Measurements from ENCODE around the gene HTRA3. TPM values are rescaled to one million over a fixed set of nuclear protein-coding genes. Genes with fewer than 3 reads are reported as not detected.
A peak's percentile ranks its signal among the peaks of the same experiment; 100 is the strongest.

Gene HTRA3
- total and polyA plus RNA-seq, 2 of the 8 experiments (the other 6 are each of a cell fraction or from before 2014, with no cell fraction given) = 3.2 to 5.8 TPM

- 81% methylated on average over 14 of the region's 14 CpGs; no CpG with 5 or more reads in 1 of the 2 experiments for WGBS, 2 experiments (ENCODE audit: extremely low coverage in 1 of 2, insufficient coverage in 1 of 2, insufficient read length in 1 of 2, insufficient replicate concordance in 2 of 2, low coverage in 1 of 2, low lambda C conversion rate in 2 of 2, missing lambda C conversion rate in 1 of 2)
- Histone ChIP-seq H4K8ac (ENCODE audit: extremely low read depth, insufficient read depth, low read length) (no peak overlapping the region; the same call in 1 of the 2 replicates), H3K4me3 (ENCODE audit: extremely low read depth in 1 of 4, insufficient read depth in 2 of 4, low read depth in 3 of 4, low read length in 4 of 4) (no peak overlapping the region), H3K4me1 (replicated peaks in 1 of 4; ENCODE audit: control insufficient read depth in 3 of 4, insufficient read depth in 4 of 4, low read length in 3 of 4) (peaks cover 0 to 9% (median 6%) of the 10 kb centered on the region in 4 experiments; a peak in 4 of 7 replicates), H2BK12ac (ENCODE audit: low read depth, low read length) (peak overlapping the region; percentile 60; the same call in 1 of the 2 replicates), H2BK120ac (replicated peaks; ENCODE audit: low read depth, low read length) (no peak overlapping the region), H2BK15ac (ENCODE audit: low read length) (no peak overlapping the region), H3K23me2 (ENCODE audit: low read depth, low read length) (peaks cover 2% of the 10 kb centered on the region; the same call in 1 of the 2 replicates), H3K36me3 (ENCODE audit: control insufficient read depth in 2 of 4, insufficient read depth in 4 of 4, low read length in 3 of 4) (no peaks in the 10 kb centered on the region), H3K9me3 (ENCODE audit: insufficient read depth in 2 of 2, low read depth in 1 of 2, low read length in 1 of 2) (no peaks in the 10 kb centered on the region), H4K5ac (ENCODE audit: insufficient read length, low read depth, low read length) (no peak overlapping the region), H3K79me1 (ENCODE audit: low read depth, low read length) (no peaks in the 10 kb centered on the region), H3K14ac (ENCODE audit: insufficient read length) (no peak overlapping the region), H3K18ac (ENCODE audit: extremely low read depth, low read length) (no peak overlapping the region), H3K4ac (replicated peaks; ENCODE audit: insufficient read length, low read depth, low read length) (no peak overlapping the region), H3K23ac (ENCODE audit: insufficient read length) (no peak overlapping the region), H2AFZ (ENCODE audit: low read length) (no peak overlapping the region), H4K20me1 (replicated peaks in 1 of 2; ENCODE audit: control insufficient read depth in 1 of 2, insufficient read depth in 2 of 2, low read length in 2 of 2) (no peaks in the 10 kb centered on the region), H3K79me2 (ENCODE audit: control insufficient read depth in 1 of 2, insufficient read depth in 2 of 2, low read length in 2 of 2) (no peaks in the 10 kb centered on the region), H3K56ac (replicated peaks; ENCODE audit: insufficient read length, low read depth, low read length) (no peak overlapping the region), H2BK5ac (ENCODE audit: low read depth, low read length) (no peak overlapping the region), H3K27ac (ENCODE audit: low read depth, low read length) (no peak overlapping the region), H2BK20ac (ENCODE audit: low read length) (no peak overlapping the region), H4K91ac (replicated peaks; ENCODE audit: insufficient read length, low read length) (no peak overlapping the region), H3K27me3 (replicated peaks in 1 of 4; ENCODE audit: control insufficient read depth in 3 of 4, extremely low read depth in 1 of 4, insufficient read depth in 3 of 4, low read length in 3 of 4) (peaks cover 0 to 4% (median 0%) of the 10 kb centered on the region in 4 experiments; a peak in 2 of 7 replicates), H3K4me2 (ENCODE audit: insufficient read depth in 1 of 2, low read depth in 2 of 2, low read length in 2 of 2) (no peak overlapping the region), H3K9ac (replicated peaks in 1 of 4; ENCODE audit: extremely low read depth in 1 of 4, low read depth in 3 of 4, low read length in 3 of 4) (no peak overlapping the region), H2AK5ac (ENCODE audit: low read depth, low read length) (no peak overlapping the region)
- ChIA-PET CTCF (ENCODE audit: partially characterized antibody) (interaction anchor here (0.6 to 4.5 kb wide), 11 partner anchors 9 to 128 kb away, joined by 3 to 43 read pairs (median 3); no protein-coding TSS in a partner anchor), POLR2A (ENCODE audit: partially characterized antibody) (no interaction called here)
- peak in 1 of 2 experiments; percentile 31 for DNase-seq (ENCODE audit: low read depth in 1 of 2, low spot score in 2 of 2)
- FAIRE-seq = no peak
- TF ChIP-seq ASH2L (IDR thresholded peaks at IDR 0.05; ENCODE audit: low read length) (no peak), KDM5A (IDR thresholded peaks at IDR 0.05; ENCODE audit: low read length) (no peak), USF2 (IDR thresholded peaks at IDR 0.05; ENCODE audit: low read length) (no peak), GABPA (IDR thresholded peaks at IDR 0.05; ENCODE audit: borderline replicate concordance, insufficient read depth, low read length) (no peak), YY1 (IDR thresholded peaks at IDR 0.05; ENCODE audit: low read depth, low read length) (no peak), EGR1 (IDR thresholded peaks at IDR 0.05; ENCODE audit: borderline replicate concordance, low read depth, low read length) (no peak), ATF2 (IDR thresholded peaks at IDR 0.05; ENCODE audit: low read length) (no peak), RBBP5 (IDR thresholded peaks at IDR 0.05; ENCODE audit: borderline replicate concordance, low read depth, low read length) (no peak), GTF2F1 (IDR thresholded peaks at IDR 0.05; ENCODE audit: borderline replicate concordance, low read depth, low read length) (no peak)
Observed at GRCh38 chr4:8304827-8305695, 35.5 kb downstream of the HTRA3 start.

All from H1 (cell line).